ENCODE data around the gene MOGAT2. TPM values are rescaled to one million over a fixed set of nuclear protein-coding genes. Genes with fewer than 3 reads are reported as not detected.

The MOGAT2 gene
- total and polyA plus RNA-seq, 2 of the 13 experiments (the other 11 are each of a cell fraction or from before 2014, with no cell fraction given), result 27.2 to 27.8 TPM

- TF ChIP-seq ZNF292 (CRISPR knock-in tag; IDR thresholded peaks at IDR 0.05; ENCODE audit: borderline replicate concordance, low read depth) (peak; percentile 43; the same call in 1 of the 2 replicates), ZMAT3 (CRISPR knock-in tag; conservative IDR thresholded peaks at IDR 0.05) (no peak), HDAC6 (IDR thresholded peaks at IDR 0.05; ENCODE audit: low read depth, low read length) (no peak)
Measured at GRCh38 chr11:75762885-75763284, 45.2 kb downstream of the MOGAT2 start (continued).

- WGBS (ENCODE audit: low lambda C conversion rate), result 81% methylated on average over 2 of the region's 3 CpGs
- TF ChIP-seq MBD4 (IDR thresholded peaks at IDR 0.05; ENCODE audit: borderline replicate concordance, low read length), result no peak
- TF ChIP-seq ZNF557 (CRISPR knock-in tag; IDR thresholded peaks at IDR 0.05), result no peak
- TF ChIP-seq HNF4A (CRISPR knock-in tag; IDR thresholded peaks at IDR 0.05), result no peak
- TF ChIP-seq ZSCAN31 (CRISPR knock-in tag; IDR thresholded peaks at IDR 0.05; ENCODE audit: low read depth), result no peak
- no peak for TF ChIP-seq ZNF256 (CRISPR knock-in tag; conservative IDR thresholded peaks at IDR 0.05)
- TF ChIP-seq FOSL1 (CRISPR knock-in tag; IDR thresholded peaks at IDR 0.05; ENCODE audit: borderline replicate concordance), result no peak
- no peak for TF ChIP-seq ZNF724P (CRISPR knock-in tag; IDR thresholded peaks at IDR 0.05; ENCODE audit: borderline replicate concordance)
- TF ChIP-seq CREB1 (IDR thresholded peaks at IDR 0.05), result no peak
- TF ChIP-seq CREB1 (CRISPR knock-in tag; IDR thresholded peaks at IDR 0.05), result no peak
- TF ChIP-seq ZNF644 (CRISPR knock-in tag; IDR thresholded peaks at IDR 0.05; ENCODE audit: low read depth), result no peak
- H3K9ac ChIP-seq (ENCODE audit: insufficient read depth, low read depth, low read length), result no peak overlapping the region
- H3K27me3 ChIP-seq (ENCODE audit: control insufficient read depth in 1 of 2, insufficient read depth in 2 of 2, low read length in 2 of 2), result no peaks in the 10 kb centered on the region
- peaks cover 2% of the 10 kb centered on the region for H3K79me2 ChIP-seq (ENCODE audit: insufficient read depth, low read length)
- no TSS peak for BruUV-seq (replicated peaks)
- no peaks in the 10 kb centered on the region for H3K9me3 ChIP-seq (ENCODE audit: low read length)
- intact Hi-C loops (cut with micrococcal nuclease; ENCODE audit: unreplicated experiment) (no loop called here), in situ Hi-C loops (cut with HindIII; ENCODE audit: extremely low pct_ligation_motif_present, low pct_unique_long_range_greater_than_20kb) (no loop called here)
- ATAC-seq, result no peak
- ChIA-PET CTCF (ENCODE audit: low intra/inter-chr PET ratio, low total read pairs) (no interaction called here), POLR2A (interaction anchor here (2.5 to 3.4 kb wide), 2 partner anchors 21 to 43 kb away, joined by 50 to 54 read pairs; no protein-coding TSS in a partner anchor)
- H3K4me3 ChIP-seq (replicated peaks in 1 of 3; ENCODE audit: insufficient read depth in 1 of 3, low read depth in 2 of 3, low read length in 3 of 3), result no peak overlapping the region
- no peak overlapping the region for H3K4me2 ChIP-seq (ENCODE audit: low read depth, low read length)
- H3K36me3 ChIP-seq (replicated peaks in 1 of 2; ENCODE audit: control insufficient read depth in 1 of 2, insufficient read depth in 2 of 2, low read length in 2 of 2), result no peaks in the 10 kb centered on the region
- peaks cover 82% of the 10 kb centered on the region for H3K4me1 ChIP-seq (ENCODE audit: insufficient read depth, low read length)
- DNase-seq (ENCODE audit: low spot score), result no peak
- no peak overlapping the region for H2AFZ ChIP-seq (ENCODE audit: low read length)
- no peak overlapping the region for H3K27ac ChIP-seq (ENCODE audit: extremely low read length, insufficient read depth, low read length)
- H4K20me1 ChIP-seq (ENCODE audit: insufficient read depth, low read length), result no peaks in the 10 kb centered on the region
- FAIRE-seq, result no peak
Measured at GRCh38 chr11:75763846-75764245, 46.2 kb downstream of the MOGAT2 start.
